Measurements from ENCODE around the gene ZCCHC7. TPM values are rescaled to one million over a fixed set of nuclear protein-coding genes. Genes with fewer than 3 reads are reported as not detected.

ZCCHC7 gene
- total RNA-seq, 1 experiment from 2014 or later: 31.2 TPM

DNA sequence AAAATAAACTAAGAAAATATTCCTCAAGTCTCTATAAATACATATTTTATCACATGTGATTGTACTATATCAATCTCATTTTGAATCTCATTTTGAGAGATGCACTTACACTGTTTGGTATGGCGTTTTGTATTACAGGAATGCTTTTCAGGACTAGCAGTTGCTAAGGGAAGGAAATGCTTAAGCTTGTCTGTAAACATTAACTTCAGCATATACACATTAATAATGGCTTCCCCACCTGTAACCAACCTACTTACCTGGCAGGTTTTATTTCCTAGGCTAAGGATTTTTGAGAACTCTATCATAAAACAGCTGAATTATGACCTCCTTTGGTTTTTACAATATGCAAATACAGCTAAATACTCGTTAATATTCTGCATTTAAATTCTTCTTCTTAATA is 161.2 kb downstream of the ZCCHC7 start:
- BruUV-seq (replicated peaks): no TSS peak
- POLR2A ChIA-PET: interaction anchor here (0.9 kb wide), 1 partner anchor 20 kb away, joined by 3 read pairs; no protein-coding TSS in a partner anchor
- Histone ChIP-seq H3K27ac (ENCODE audit: low read depth, low read length) (no peak overlapping the region), H2AFZ (ENCODE audit: low read depth, low read length, poor library complexity, severe bottlenecking) (no peak overlapping the region), H3K9me3 (ENCODE audit: control insufficient read depth in 1 of 2, insufficient read depth in 1 of 2, low read depth in 1 of 2, low read length in 2 of 2) (no peaks in the 10 kb centered on the region), H3K36me3 (ENCODE audit: control insufficient read depth in 1 of 2, insufficient read depth in 2 of 2, low read length in 2 of 2) (no peaks in the 10 kb centered on the region), H3K79me2 (ENCODE audit: insufficient read depth, low read length) (peaks cover 7% of the 10 kb centered on the region; the same call in 1 of the 2 replicates), H3K4me2 (ENCODE audit: low read length) (no peak overlapping the region), H3K4me3 (replicated peaks in 1 of 2; ENCODE audit: low read depth in 1 of 2, low read length in 2 of 2) (no peak overlapping the region), H3K9me2 (ENCODE audit: insufficient read depth) (no peaks in the 10 kb centered on the region), H3K9ac (ENCODE audit: low read length) (no peak overlapping the region), H3K27me3 (ENCODE audit: insufficient read depth, low read length) (no peaks in the 10 kb centered on the region), H3K4me1 (ENCODE audit: control insufficient read depth in 1 of 2, insufficient read depth in 2 of 2, low read length in 2 of 2) (peaks cover 0 to 10% of the 10 kb centered on the region in 2 experiments; a peak in 1 of 4 replicates), H4K20me1 (ENCODE audit: insufficient read depth) (no peaks in the 10 kb centered on the region)
- DNase-seq (ENCODE audit: low read depth, low spot score) (no peak), ATAC-seq (no peak)
- CTCF ChIA-PET: interaction anchor here (1.0 kb wide), 1 partner anchor 20 kb away, joined by 3 read pairs; no protein-coding TSS in a partner anchor
- TF ChIP-seq TCF7L2 (IDR thresholded peaks at IDR 0.05; ENCODE audit: borderline replicate concordance, extremely low read depth, insufficient read depth, insufficient read length): no peak
- no peak for TF ChIP-seq FOSL1 (IDR thresholded peaks at IDR 0.05; ENCODE audit: low read depth)
- TF ChIP-seq RAD21 (IDR thresholded peaks at IDR 0.05; ENCODE audit: low read depth): no peak
- no peak for TF ChIP-seq JUND (IDR thresholded peaks at IDR 0.05)
- no peak for TF ChIP-seq POLR2A (IDR thresholded peaks at IDR 0.05; ENCODE audit: borderline replicate concordance, extremely low read depth, insufficient read depth, insufficient read length)
- TF ChIP-seq EZH2phosphoT487 (IDR thresholded peaks at IDR 0.05; ENCODE audit: borderline replicate concordance): no peak
- no peak for TF ChIP-seq EZH2 (IDR thresholded peaks at IDR 0.05)
- no peak for TF ChIP-seq ELF1 (IDR thresholded peaks at IDR 0.05; ENCODE audit: borderline replicate concordance, low read depth)
- intact Hi-C loops (cut with micrococcal nuclease): no loop called here
- RAD21 ChIA-PET (ENCODE audit: low non-redundant PET in 1 of 2, low total read pairs in 2 of 2, uncharacterized antibody in 2 of 2, unreplicated experiment in 2 of 2): no interaction called here

DNA sequence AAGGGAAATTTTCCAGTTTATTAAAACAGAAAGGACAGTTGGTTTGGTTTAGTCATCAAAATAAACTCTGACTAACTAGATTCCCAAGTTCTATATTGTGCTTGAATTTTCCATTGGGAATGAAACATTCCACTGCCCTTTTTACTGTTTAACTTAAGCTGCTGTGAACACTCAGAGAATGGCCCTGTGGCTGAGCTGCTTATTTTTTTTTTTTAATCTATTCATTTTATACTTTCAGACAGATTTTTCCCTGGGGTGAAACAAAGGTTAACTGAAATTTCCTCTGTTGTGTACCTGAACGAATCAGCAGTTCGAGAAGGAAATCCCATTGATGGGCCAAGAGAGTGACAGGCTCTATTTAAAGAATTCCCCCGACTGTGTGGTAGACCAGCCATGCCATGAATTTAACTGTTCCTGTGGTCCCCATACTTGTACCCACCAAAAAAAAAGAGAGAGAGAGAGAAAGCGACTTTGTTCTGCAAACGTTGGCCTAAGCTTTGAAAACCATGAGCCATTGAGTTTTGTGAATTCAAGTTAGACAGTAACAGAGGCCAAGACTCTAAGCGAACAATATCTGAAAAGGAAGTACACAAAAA is 163.5 kb downstream of the ZCCHC7 start:
- intact Hi-C loops (cut with micrococcal nuclease): no loop called here
- no peaks in the 10 kb centered on the region for H3K27me3 ChIP-seq (ENCODE audit: insufficient read depth, low read length)
- no TSS peak for BruUV-seq (replicated peaks)
- ChIA-PET RAD21 (ENCODE audit: low non-redundant PET in 1 of 2, low total read pairs in 2 of 2, uncharacterized antibody in 2 of 2, unreplicated experiment in 2 of 2) (no interaction called here), CTCF (no interaction called here), POLR2A (no interaction called here)
- peaks cover 0 to 10% of the 10 kb centered on the region in 2 experiments; a peak in 1 of 4 replicates for H3K4me1 ChIP-seq (ENCODE audit: control insufficient read depth in 1 of 2, insufficient read depth in 2 of 2, low read length in 2 of 2)
- H3K9me3 ChIP-seq (ENCODE audit: control insufficient read depth in 1 of 2, insufficient read depth in 1 of 2, low read depth in 1 of 2, low read length in 2 of 2): no peaks in the 10 kb centered on the region
- H3K4me2 ChIP-seq (ENCODE audit: low read length): no peak overlapping the region
- no peak overlapping the region for H3K27ac ChIP-seq (ENCODE audit: low read depth, low read length)
- H2AFZ ChIP-seq (ENCODE audit: low read depth, low read length, poor library complexity, severe bottlenecking): no peak overlapping the region
- ATAC-seq (no peak), DNase-seq (ENCODE audit: low read depth, low spot score) (no peak)
- no peaks in the 10 kb centered on the region for H4K20me1 ChIP-seq (ENCODE audit: insufficient read depth)
- no peak overlapping the region for H3K4me3 ChIP-seq (replicated peaks in 1 of 2; ENCODE audit: low read depth in 1 of 2, low read length in 2 of 2)
- TF ChIP-seq SIN3A (IDR thresholded peaks at IDR 0.05; ENCODE audit: low read depth) (no peak), EZH2 (IDR thresholded peaks at IDR 0.05) (no peak)
- TF ChIP-seq, protein P1, sequence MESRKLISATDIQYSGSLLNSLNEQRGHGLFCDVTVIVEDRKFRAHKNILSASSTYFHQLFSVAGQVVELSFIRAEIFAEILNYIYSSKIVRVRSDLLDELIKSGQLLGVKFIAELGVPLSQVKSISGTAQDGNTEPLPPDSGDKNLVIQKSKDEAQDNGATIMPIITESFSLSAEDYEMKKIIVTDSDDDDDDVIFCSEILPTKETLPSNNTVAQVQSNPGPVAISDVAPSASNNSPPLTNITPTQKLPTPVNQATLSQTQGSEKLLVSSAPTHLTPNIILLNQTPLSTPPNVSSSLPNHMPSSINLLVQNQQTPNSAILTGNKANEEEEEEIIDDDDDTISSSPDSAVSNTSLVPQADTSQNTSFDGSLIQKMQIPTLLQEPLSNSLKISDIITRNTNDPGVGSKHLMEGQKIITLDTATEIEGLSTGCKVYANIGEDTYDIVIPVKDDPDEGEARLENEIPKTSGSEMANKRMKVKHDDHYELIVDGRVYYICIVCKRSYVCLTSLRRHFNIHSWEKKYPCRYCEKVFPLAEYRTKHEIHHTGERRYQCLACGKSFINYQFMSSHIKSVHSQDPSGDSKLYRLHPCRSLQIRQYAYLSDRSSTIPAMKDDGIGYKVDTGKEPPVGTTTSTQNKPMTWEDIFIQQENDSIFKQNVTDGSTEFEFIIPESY (IDR thresholded peaks at IDR 0.05; ENCODE audit: extremely low read depth, insufficient replicate concordance, low read length): no peak
- peaks cover 8% of the 10 kb centered on the region for H3K79me2 ChIP-seq (ENCODE audit: insufficient read depth, low read length)
- H3K9ac ChIP-seq (ENCODE audit: low read length): no peak overlapping the region
- no peaks in the 10 kb centered on the region for H3K9me2 ChIP-seq (ENCODE audit: insufficient read depth)
- H3K36me3 ChIP-seq (ENCODE audit: control insufficient read depth in 1 of 2, insufficient read depth in 2 of 2, low read length in 2 of 2): no peaks in the 10 kb centered on the region

Measured in HCT116 (cell line).